B cell (primary cell): Measurements from ENCODE around the gene ZNF277.

Source experiments
- CTCF ChIP-seq: fragments of 200-600 bp; IDR thresholded peaks from one replicate; pipeline ENCODE4 v1.8.0; 2022; ENCODE audit warnings: antibody characterized with exemption, mild to moderate bottlenecking
- EZH2 ChIP-seq: IDR thresholded peaks from 2 replicates; pipeline ENCODE4 v1.6.1; 2012; ENCODE audit warnings: borderline replicate concordance, low read depth, mild to moderate bottlenecking, moderate library complexity, low read length; ENCODE audit not compliant: insufficient read depth, poor library complexity, severe bottlenecking

GRCh38 chr7:112307506-112307905 lies 101.0 kb downstream of the ZNF277 start:
- TF ChIP-seq CTCF: no peak
- TF ChIP-seq EZH2: no peak
